Measurements from ENCODE around the gene KDM8.

KDM8 gene

DNA sequence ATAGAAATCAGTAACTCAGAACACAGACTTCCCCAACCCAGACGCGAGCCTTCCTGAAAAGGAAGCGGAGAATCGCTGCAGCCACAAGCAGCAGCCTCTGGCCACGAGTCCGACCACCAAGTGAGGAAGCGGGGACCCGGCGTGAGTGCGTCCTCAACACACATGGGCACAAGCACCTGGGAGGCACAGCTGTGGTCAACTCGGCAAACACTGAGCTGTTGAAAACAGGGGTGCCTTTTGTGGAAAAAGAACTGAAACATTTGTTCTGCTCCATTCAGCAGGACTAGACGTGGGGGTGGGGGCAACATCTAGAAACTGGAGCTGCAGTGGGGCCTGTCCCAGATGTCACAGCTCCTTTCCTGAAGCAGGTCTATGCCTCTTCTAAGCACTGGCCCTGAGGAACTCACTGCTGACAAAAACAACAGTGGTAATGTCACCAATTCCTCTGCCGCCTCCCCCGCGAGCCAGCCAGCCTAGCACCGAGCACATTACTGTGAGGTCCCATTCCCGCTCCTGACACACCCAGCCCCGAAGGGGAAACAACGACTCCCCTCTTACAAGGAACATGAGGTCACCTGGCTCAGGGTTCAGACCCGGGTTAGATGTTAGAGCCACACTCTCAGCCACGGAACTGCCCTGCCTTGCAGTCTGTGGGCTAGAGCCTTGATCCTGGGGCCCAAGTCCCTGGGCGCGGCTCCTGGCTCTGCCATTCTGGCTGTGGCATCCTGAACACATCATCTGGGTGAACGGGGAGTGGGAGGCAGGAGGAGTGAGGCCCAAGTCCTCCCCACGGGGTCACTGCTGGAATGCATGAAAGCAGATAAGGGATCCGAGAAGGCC, 29.0 kb downstream of the KDM8 start:
- DNase-seq, result no peak

DNA sequence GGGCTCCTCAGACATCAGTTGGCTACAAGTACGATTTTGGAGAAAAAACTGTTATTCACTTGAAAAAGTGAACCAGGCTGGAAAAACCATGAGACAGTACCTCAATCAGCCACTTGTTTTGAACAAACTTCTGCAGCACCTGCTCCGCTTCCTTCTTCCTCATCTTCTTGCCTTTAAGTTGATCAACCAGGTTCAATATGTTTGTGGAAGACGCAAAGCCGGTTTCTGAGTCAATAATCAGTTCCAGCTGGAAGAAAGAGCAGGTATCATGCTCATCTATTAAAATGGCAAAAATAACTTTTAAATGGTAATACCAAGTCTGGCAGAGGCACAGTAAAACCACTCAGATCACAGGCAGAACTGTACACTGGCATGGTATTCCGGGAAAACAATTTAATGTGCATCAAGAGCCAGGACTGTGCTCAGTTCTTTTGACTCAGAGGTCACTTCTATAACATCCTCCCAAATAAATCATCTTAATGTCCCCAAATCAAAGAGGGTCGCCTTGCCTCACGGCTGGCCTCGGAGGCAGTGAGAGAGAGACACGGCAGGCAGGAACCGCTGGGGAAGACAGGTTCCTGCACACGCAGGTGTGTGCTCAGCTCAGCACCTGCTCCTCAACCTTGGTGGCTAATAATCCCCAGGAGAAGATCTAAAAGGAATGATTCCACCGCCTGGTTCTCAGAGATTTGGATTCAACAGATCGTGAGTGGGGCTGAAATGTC, 29.7 kb downstream of the KDM8 start:
- no peak for DNase-seq

- DNase-seq, result no peak
Observed at GRCh38 chr16:27233731-27234130, 30.4 kb downstream of the KDM8 start.

- DNase-seq, result no peak
Observed at GRCh38 chr16:27234171-27234570, 30.8 kb downstream of the KDM8 start.

DNA sequence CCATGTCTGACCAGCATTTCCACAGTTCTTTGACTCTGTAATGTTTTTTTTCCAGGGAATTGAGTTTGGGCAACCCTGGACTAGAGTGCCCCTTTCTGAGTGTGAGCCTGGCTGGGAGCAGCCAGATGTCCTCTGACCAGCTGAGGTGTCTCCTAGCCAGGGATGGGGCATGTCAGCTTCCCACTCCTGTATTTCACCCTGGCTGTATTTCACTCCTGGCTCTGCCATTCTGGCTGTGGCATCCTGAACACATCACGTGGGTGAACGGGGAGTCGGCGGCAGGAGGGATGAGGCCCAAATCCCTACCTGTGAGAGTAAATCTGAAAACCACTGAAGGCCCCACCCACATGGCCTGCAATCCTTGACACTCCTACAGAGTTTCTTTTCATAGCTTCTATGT, 31.3 kb downstream of the KDM8 start:
- DNase-seq, result no peak

- DNase-seq, result peak; percentile 66
Observed at GRCh38 chr16:27235055-27235937, 32.0 kb downstream of the KDM8 start.

GRCh38 chr16:27235938-27236245, 32.6 kb downstream of the KDM8 start:
- no peak for DNase-seq

GRCh38 chr16:27236635-27237218, 33.4 kb downstream of the KDM8 start:
- no peak for DNase-seq

DNA sequence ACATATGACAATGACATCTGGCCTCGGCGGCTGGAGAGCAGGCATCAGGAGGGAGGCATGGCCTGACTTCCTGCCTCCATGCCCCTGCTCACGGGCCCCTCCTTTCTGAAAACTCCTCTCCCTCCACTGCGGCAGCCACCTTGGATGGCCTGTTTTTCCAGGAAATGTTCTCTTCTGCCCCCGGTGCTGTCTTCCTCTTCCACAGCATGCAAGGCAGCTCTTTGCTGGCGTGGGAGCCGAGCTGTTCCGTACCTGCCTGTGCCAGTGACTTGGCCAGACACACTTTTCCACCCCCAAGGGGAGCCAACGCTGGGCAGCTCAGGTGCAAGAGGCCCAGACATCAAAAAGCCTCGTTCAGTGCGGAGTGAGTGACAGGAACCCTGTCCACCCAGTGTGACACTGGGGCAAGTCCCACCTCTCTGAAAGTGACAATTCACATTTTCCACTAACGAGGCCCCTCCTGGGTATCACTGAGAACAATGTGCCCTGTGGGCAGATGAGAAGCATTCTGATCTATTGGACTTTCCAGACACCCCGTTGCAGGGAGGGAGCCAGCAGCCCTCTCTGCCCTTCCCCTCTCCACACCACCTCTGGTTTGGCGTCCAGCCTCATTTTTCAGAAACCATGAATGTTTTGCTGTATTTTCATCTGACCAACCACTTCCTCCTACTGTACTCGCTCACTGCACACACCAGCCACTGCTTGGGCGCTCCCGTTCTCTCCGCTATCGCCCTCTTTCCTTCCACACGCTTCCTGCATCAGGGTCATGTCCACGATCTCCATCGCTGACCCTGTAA, 34.1 kb downstream of the KDM8 start:
- DNase-seq, result no peak

GRCh38 chr16:27238016-27238587, 34.8 kb downstream of the KDM8 start:
- DNase-seq, result no peak

- DNase-seq, result no peak
Observed at GRCh38 chr16:27238591-27238990, 35.3 kb downstream of the KDM8 start.

DNA sequence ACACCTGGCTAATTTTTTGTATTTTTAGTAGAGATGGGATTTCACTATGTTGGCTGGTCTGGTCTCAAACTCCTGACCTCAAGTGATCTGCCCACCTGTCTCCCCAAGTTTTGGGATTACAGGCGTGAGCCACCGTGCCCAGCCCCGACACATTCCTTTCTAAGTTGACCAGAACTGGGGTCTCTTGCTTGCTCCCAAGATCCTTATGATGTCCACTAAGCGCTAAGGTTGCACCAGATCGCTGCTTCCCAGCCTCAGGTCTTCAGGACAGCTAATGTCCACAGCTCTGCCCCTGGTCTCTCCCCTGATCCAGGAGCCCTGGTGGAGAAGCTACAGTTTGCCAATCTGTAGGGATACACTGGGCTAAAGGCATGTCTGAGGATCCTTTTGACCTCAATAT, 35.7 kb downstream of the KDM8 start:
- no peak for DNase-seq

DNA sequence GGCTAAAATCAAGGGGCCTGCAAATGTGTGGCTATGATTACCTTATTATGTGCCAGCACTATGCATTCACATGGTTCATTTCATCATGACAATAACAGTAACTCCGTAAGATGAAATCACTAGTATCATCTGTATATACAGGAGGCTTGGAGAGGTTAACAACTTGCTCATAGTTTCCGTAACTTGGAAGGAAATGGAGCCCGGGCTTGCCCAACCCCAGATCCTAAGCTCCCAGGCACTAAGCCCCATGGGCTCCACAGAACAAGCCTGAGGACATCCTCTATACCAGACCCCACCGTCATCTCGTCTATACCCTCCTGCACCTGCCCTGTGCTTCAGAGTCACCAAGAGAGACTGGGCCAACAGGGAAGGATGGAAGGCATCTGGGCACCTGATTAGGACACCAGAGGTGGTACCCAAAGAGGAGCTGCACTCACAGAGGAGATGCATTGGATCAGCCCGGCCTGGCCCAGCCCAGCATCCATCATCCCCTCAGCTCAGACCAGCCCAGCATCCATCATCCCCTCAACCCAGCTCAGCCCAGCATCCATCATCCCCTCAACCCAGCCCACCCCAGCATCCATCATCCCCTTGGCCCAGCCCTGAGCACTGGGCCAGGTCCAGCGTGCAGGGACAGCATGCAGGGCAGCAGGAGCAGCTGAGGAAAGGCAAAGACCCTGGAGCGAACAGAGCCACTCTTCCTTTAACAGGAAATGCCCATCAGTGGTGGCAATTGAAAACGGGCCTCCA, 36.8 kb downstream of the KDM8 start:
- DNase-seq, result no peak

GRCh38 chr16:27240948-27241531, 37.7 kb downstream of the KDM8 start:
- DNase-seq, result no peak

- no peak for DNase-seq
Observed at GRCh38 chr16:27241658-27242057, 38.3 kb downstream of the KDM8 start.

- DNase-seq, result no peak
Observed at GRCh38 chr16:27242398-27242797, 39.1 kb downstream of the KDM8 start.

- no peak for DNase-seq
Observed at GRCh38 chr16:27242868-27243590, 39.7 kb downstream of the KDM8 start.

GRCh38 chr16:27243725-27244362, 40.5 kb downstream of the KDM8 start:
- no peak for DNase-seq

- DNase-seq, result no peak
Observed at GRCh38 chr16:27244363-27244755, 41.0 kb downstream of the KDM8 start.
